ENCODE results near the gene DTNBP1. TPM values are rescaled to one million over a fixed set of nuclear protein-coding genes. Genes with fewer than 3 reads are reported as not detected.

DTNBP1 gene
- total RNA-seq, 2 experiments from 2014 or later, result 9.8 to 28.0 TPM

- Histone ChIP-seq H4K20me1 (ENCODE audit: insufficient read depth, low read length) (no peaks in the 10 kb centered on the region), H3K4me3 (ENCODE audit: low read depth, low read length, poor library complexity, severe bottlenecking) (no peak overlapping the region), H3K4me1 (ENCODE audit: insufficient read depth, low read length, poor library complexity, severe bottlenecking) (no peaks in the 10 kb centered on the region), H3K79me2 (ENCODE audit: insufficient read depth, low read depth, low read length) (no peaks in the 10 kb centered on the region), H3K9me3 (ENCODE audit: low read length) (no peaks in the 10 kb centered on the region), H2AFZ (ENCODE audit: low read length) (no peak overlapping the region), H3K9me2 (ENCODE audit: insufficient read depth, low read length) (no peaks in the 10 kb centered on the region), H3K27ac (ENCODE audit: low read depth, low read length, poor library complexity, severe bottlenecking) (no peak overlapping the region), H3K36me3 (ENCODE audit: insufficient read depth, low read length) (no peaks in the 10 kb centered on the region), H3K4me2 (ENCODE audit: low read length) (no peak overlapping the region)
- DNase-seq (ENCODE audit: low spot score), result no peak
- CTCF ChIA-PET (ENCODE audit: unreplicated experiment), result no interaction called here
- BruUV-seq (replicated peaks), result no TSS peak
- TF ChIP-seq EZH2phosphoT487 (IDR thresholded peaks at IDR 0.05; ENCODE audit: borderline replicate concordance, low read depth, low read length), result no peak
- TF ChIP-seq CTCF (conservative IDR thresholded peaks at IDR 0.05; ENCODE audit: low read length), result no peak
- POLR2A ChIA-PET, result interaction anchor here (0.7 to 1.3 kb wide), 4 partner anchors 9 to 21 kb away, joined by 3 to 4 read pairs (median 4); no protein-coding TSS in a partner anchor
- intact Hi-C loops (cut with micrococcal nuclease; ENCODE audit: unreplicated experiment), result no loop called here
These were observed 10.8 kb upstream of the DTNBP1 start for GRCh38 chr6:15673666-15674065.

DNA sequence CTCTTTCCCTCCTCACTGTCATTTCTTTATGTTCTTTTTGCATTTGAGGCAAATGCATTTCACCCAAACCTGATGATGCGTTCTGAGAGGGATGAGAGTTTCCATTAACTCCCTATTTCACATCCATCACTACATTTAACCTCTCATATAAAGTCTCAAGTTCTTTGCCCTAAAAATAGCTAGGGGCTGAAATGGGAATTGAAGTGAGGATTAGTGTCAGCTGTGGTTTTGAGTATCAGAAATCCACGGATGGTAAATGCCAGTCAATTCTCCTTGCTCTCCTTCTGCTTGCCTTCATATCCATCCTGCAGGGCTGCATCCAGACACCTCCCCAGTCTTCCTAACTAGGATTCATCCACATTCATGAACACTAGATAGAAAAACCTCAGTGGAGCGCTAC, 10.0 kb upstream of the DTNBP1 start:
- Histone ChIP-seq H3K79me2 (ENCODE audit: insufficient read depth, low read depth, low read length) (no peaks in the 10 kb centered on the region), H2AFZ (ENCODE audit: low read length) (no peak overlapping the region), H3K4me1 (ENCODE audit: insufficient read depth, low read length, poor library complexity, severe bottlenecking) (no peaks in the 10 kb centered on the region), H4K20me1 (ENCODE audit: insufficient read depth, low read length) (no peaks in the 10 kb centered on the region), H3K9me2 (ENCODE audit: insufficient read depth, low read length) (no peaks in the 10 kb centered on the region), H3K9me3 (ENCODE audit: low read length) (no peaks in the 10 kb centered on the region), H3K27ac (ENCODE audit: low read depth, low read length, poor library complexity, severe bottlenecking) (no peak overlapping the region), H3K4me3 (ENCODE audit: low read depth, low read length, poor library complexity, severe bottlenecking) (no peak overlapping the region), H3K36me3 (ENCODE audit: insufficient read depth, low read length) (no peaks in the 10 kb centered on the region), H3K4me2 (ENCODE audit: low read length) (no peak overlapping the region)
- intact Hi-C loops (cut with micrococcal nuclease; ENCODE audit: unreplicated experiment), result no loop called here
- TF ChIP-seq EZH2phosphoT487 (IDR thresholded peaks at IDR 0.05; ENCODE audit: borderline replicate concordance, low read depth, low read length), result no peak
- TF ChIP-seq CTCF (conservative IDR thresholded peaks at IDR 0.05; ENCODE audit: low read length), result no peak
- DNase-seq (ENCODE audit: low spot score), result no peak
- POLR2A ChIA-PET, result interaction anchor here (0.7 to 1.3 kb wide), 4 partner anchors 10 to 21 kb away, joined by 3 to 4 read pairs (median 4); no protein-coding TSS in a partner anchor
- CTCF ChIA-PET (ENCODE audit: unreplicated experiment), result no interaction called here
- no TSS peak for BruUV-seq (replicated peaks)

GRCh38 chr6:15672291-15672690, 9.5 kb upstream of the DTNBP1 start:
- BruUV-seq (replicated peaks), result no TSS peak
- ChIA-PET POLR2A (no interaction called here), CTCF (ENCODE audit: unreplicated experiment) (no interaction called here)
- Histone ChIP-seq H3K27ac (ENCODE audit: low read depth, low read length, poor library complexity, severe bottlenecking) (no peak overlapping the region), H3K4me2 (ENCODE audit: low read length) (no peak overlapping the region), H4K20me1 (ENCODE audit: insufficient read depth, low read length) (no peaks in the 10 kb centered on the region), H3K4me1 (ENCODE audit: insufficient read depth, low read length, poor library complexity, severe bottlenecking) (no peaks in the 10 kb centered on the region), H2AFZ (ENCODE audit: low read length) (no peak overlapping the region), H3K9me2 (ENCODE audit: insufficient read depth, low read length) (no peaks in the 10 kb centered on the region), H3K9me3 (ENCODE audit: low read length) (no peaks in the 10 kb centered on the region), H3K4me3 (ENCODE audit: low read depth, low read length, poor library complexity, severe bottlenecking) (no peak overlapping the region), H3K79me2 (ENCODE audit: insufficient read depth, low read depth, low read length) (no peaks in the 10 kb centered on the region), H3K36me3 (ENCODE audit: insufficient read depth, low read length) (no peaks in the 10 kb centered on the region)
- intact Hi-C loops (cut with micrococcal nuclease; ENCODE audit: unreplicated experiment), result no loop called here
- no peak for DNase-seq (ENCODE audit: low spot score)
- TF ChIP-seq CTCF (conservative IDR thresholded peaks at IDR 0.05; ENCODE audit: low read length), result no peak
- TF ChIP-seq EZH2phosphoT487 (IDR thresholded peaks at IDR 0.05; ENCODE audit: borderline replicate concordance, low read depth, low read length), result no peak

Measured in OCI-LY7 (cell line).